Left lung (tissue), 10 donors: Measurements from ENCODE around the gene TWNK. TPM values are rescaled to one million over a fixed set of nuclear protein-coding genes. Genes with fewer than 3 reads are reported as not detected.

Experiments
- ATAC-seq: fragments of 200-7000 bp; cut with Tn5 transposase; one replicate; pipeline ENCODE4 v1.9.1; 2020; ENCODE audit warnings: moderate library complexity
- DNase-seq, 4 donors: peaks; one replicate each; pipeline ENCODE4 v3.0.0-alpha.2; 2013 to 2020
- H3K27ac ChIP-seq, 2 donors: fragments of 200-600 bp; sonication (generic) in 1 of 2; one replicate each; pipeline versions ENCODE4 v1.5.0 to v1.8.0; 2020 to 2021
- H3K27me3 ChIP-seq, 2 donors: fragments of 200-600 bp; sonication (generic) in 1 of 2; one replicate each; pipeline versions ENCODE4 v1.5.0 to v1.8.0; 2020 to 2021
- H3K36me3 ChIP-seq, 2 donors: fragments of 200-600 bp; sonication (generic) in 1 of 2; one replicate each; pipeline versions ENCODE4 v1.5.0 to v1.8.0; 2020 to 2021
- H3K4me1 ChIP-seq, 2 donors: fragments of 200-600 bp; one replicate each; pipeline ENCODE4 v1.8.0; 2021
- H3K4me3 ChIP-seq, 2 donors: fragments of 200-600 bp; sonication (generic) in 1 of 2; one replicate each; pipeline versions ENCODE4 v1.5.0 to v1.8.0; 2020 to 2021; ENCODE audit warnings: mild to moderate bottlenecking in 1 of 2
- H3K9me3 ChIP-seq, 2 donors: fragments of 200-600 bp; sonication (generic) in 1 of 2; one replicate each; pipeline versions ENCODE4 v1.5.0 to v1.8.0; 2020 to 2021
- intact Hi-C, 2 donors: fragments of 100-400 bp; cut with DNase I; formaldehyde crosslinking; loops; one replicate each; pipeline versions ENCODE4 v1.11.2 to v1.14.2; 2022
- polyA plus RNA-seq, 6 donors: library from polyadenylated mRNA; unstranded; fragments of 120-200 nt; gene quantifications; one replicate each; pipeline ENCODE4 v1.2.1, GENCODE V29; 2013; ENCODE audit not compliant: insufficient read length in 6 of 6
- total RNA-seq, 2 donors: library from RNA; stranded (reverse); fragmentation: NEBNext Ultra II Directional; extraction: Animal tissue kit (Norgen Biotek cat#: 25700); gene quantifications; one replicate each; pipeline ENCODE4 v1.2.1, GENCODE V29; 2021
- TF ChIP-seq, protein P1 (sequence below), 2 donors: fragments of 200-600 bp; sonication (generic) in 1 of 2; IDR thresholded peaks; one replicate each; pipeline versions ENCODE4 v1.5.0 to v1.8.0; 2021; ENCODE audit warnings: antibody characterized with exemption in 2 of 2
- donor health status: DM: no; HTN: yes; CAD: no.
- donor health status: DM: no; HTN: no; CAD: no.

The TWNK gene
- total and polyA plus RNA-seq, 8 donors = 3.4 to 12.5 (median 10.3) TPM

DNA sequence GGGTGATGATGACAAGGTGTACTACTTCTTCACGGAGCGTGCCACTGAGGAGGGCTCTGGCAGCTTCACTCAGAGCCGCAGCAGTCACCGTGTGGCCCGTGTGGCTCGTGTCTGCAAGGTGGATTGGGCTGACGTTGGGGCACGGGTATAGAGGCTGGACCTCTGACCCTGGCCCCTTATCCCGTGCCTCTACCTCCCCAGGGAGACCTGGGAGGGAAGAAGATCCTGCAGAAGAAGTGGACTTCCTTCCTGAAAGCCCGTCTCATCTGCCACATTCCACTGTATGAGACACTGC, 8.5 kb upstream of the TWNK start:
- intact Hi-C loops = no loop called here
- Histone ChIP-seq H3K9me3 (no peaks in the 10 kb centered on the region), H3K27ac (no peak overlapping the region), H3K4me3 (no peak overlapping the region), H3K27me3 (no peaks in the 10 kb centered on the region), H3K36me3 (peaks cover 0 to 51% of the 10 kb centered on the region in 2 donors), H3K4me1 (no peaks in the 10 kb centered on the region)
- TF ChIP-seq, protein P1, sequence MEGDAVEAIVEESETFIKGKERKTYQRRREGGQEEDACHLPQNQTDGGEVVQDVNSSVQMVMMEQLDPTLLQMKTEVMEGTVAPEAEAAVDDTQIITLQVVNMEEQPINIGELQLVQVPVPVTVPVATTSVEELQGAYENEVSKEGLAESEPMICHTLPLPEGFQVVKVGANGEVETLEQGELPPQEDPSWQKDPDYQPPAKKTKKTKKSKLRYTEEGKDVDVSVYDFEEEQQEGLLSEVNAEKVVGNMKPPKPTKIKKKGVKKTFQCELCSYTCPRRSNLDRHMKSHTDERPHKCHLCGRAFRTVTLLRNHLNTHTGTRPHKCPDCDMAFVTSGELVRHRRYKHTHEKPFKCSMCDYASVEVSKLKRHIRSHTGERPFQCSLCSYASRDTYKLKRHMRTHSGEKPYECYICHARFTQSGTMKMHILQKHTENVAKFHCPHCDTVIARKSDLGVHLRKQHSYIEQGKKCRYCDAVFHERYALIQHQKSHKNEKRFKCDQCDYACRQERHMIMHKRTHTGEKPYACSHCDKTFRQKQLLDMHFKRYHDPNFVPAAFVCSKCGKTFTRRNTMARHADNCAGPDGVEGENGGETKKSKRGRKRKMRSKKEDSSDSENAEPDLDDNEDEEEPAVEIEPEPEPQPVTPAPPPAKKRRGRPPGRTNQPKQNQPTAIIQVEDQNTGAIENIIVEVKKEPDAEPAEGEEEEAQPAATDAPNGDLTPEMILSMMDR (IDR thresholded peaks at IDR 0.05) = no peak
- DNase-seq (no peak), ATAC-seq (no peak)

DNA sequence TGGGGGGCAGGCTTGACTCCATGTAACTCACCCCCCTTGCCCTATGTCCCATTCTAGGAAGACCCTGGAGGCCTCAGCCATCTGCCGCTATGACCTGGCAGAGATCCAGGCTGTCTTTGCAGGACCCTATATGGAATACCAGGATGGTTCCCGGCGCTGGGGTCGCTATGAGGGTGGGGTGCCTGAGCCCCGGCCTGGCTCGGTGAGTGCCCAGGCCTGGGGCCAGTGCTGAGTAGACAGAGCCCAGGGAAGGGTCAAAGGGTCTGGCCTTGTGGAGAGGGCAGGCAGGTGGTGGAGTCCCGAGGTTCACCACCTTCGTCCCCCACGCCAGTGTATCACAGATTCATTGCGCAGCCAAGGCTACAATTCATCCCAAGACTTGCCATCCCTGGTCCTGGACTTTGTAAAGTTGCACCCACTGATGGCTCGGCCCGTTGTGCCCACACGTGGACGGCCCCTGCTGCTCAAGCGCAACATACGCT, 7.5 kb upstream of the TWNK start:
- no peak overlapping the region for H3K27ac ChIP-seq
- H3K27me3 ChIP-seq = no peaks in the 10 kb centered on the region
- TF ChIP-seq, protein P1 (IDR thresholded peaks at IDR 0.05) = no peak
- H3K4me3 ChIP-seq = no peak overlapping the region
- peaks cover 0 to 53% of the 10 kb centered on the region in 2 donors for H3K36me3 ChIP-seq
- ATAC-seq = no peak
- H3K9me3 ChIP-seq = no peaks in the 10 kb centered on the region
- intact Hi-C loops = no loop called here
- DNase-seq = no peak
- H3K4me1 ChIP-seq = no peaks in the 10 kb centered on the region

DNA sequence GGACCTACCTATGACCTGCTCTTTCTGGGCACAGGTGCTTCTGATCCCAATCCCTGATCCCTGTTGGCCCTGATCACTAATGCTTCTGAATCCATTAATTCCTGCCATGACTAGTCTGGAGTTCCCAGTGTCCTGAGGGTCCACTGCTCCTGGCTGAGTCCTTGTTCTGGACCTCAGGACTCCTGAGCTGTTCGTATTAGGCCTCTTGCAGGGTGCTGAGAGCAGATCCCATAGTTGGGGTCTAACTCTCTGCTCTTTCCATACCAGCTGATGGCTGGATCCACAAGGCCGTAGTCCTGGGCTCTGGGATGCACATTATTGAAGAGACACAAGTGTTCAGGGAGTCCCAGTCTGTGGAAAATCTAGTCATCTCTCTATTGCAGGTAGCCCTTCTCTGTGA, 7.0 kb upstream of the TWNK start:
- Histone ChIP-seq H3K4me3 (no peak overlapping the region), H3K4me1 (no peaks in the 10 kb centered on the region), H3K9me3 (no peaks in the 10 kb centered on the region), H3K27me3 (no peaks in the 10 kb centered on the region), H3K36me3 (peaks cover 0 to 53% of the 10 kb centered on the region in 2 donors), H3K27ac (no peak overlapping the region)
- TF ChIP-seq, protein P1 (IDR thresholded peaks at IDR 0.05) = no peak
- ATAC-seq = no peak
- intact Hi-C loops = no loop called here
- no peak for DNase-seq

DNA sequence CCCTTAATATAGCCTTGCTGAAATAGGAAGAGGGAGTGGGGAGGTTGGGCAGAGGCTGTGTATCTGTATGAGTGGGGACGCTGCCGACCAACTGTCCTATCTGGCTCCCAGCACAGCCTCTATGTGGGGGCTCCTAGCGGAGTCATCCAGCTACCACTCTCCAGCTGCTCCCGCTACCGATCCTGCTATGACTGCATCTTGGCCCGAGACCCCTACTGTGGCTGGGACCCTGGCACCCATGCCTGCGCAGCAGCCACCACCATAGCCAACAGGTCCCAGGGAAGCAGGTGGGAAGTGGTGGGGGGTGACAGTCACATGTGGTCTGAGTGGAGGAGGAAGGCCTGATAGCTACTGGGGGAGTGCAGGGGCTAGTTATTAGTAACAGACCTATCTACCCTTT, 6.6 kb upstream of the TWNK start:
- ATAC-seq = no peak

DNA sequence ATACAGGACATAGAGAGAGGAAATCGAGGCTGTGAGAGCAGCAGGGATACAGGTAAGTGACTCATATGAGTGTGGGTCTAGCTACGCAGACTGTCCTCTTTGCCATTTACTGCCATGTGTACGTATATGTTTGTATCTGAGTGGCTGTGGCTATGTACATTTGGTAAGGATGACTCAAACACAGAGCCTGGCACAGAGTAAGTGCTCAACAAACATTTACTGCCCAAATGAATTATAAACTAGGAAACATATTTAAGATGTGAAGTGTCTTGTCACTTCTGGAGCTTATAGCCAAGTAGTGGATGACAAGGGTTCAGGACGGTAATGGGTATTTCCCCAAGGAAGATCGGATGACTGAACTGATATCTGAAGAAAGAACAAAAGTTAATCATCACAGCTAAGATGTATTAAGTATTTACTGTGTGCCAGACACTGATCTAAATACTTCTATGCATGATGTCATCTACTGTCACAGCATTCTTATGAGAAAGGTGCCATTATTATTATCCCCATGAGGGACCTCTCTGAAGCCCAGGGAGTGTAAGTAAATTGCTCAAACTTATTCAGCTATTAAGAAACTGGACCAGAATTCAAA, 6.1 kb upstream of the TWNK start:
- TF ChIP-seq, protein P1 (IDR thresholded peaks at IDR 0.05) = no peak
- no peak for DNase-seq
- Histone ChIP-seq H3K4me3 (no peak overlapping the region), H3K27me3 (no peaks in the 10 kb centered on the region), H3K27ac (no peak overlapping the region), H3K4me1 (peaks cover 2 to 5% of the 10 kb centered on the region in 2 donors), H3K36me3 (peaks cover 0 to 53% of the 10 kb centered on the region in 2 donors), H3K9me3 (no peaks in the 10 kb centered on the region)
- no peak for ATAC-seq
- intact Hi-C loops = no loop called here

More for the DNA sequence above, 6.6 kb upstream of the TWNK start:
- DNase-seq = no peak
- intact Hi-C loops = no loop called here
- Histone ChIP-seq H3K4me3 (no peak overlapping the region), H3K27ac (no peak overlapping the region), H3K9me3 (no peaks in the 10 kb centered on the region), H3K4me1 (no peaks in the 10 kb centered on the region), H3K27me3 (no peaks in the 10 kb centered on the region), H3K36me3 (peaks cover 0 to 53% of the 10 kb centered on the region in 2 donors)
- TF ChIP-seq, protein P1 (IDR thresholded peaks at IDR 0.05) = no peak
